IMR-90 (cell line): ENCODE results near the gene NHLRC1. TPM values are rescaled to one million over a fixed set of nuclear protein-coding genes. Genes with fewer than 3 reads are reported as not detected.

Source experiments
- ATAC-seq: fragments of 200-7000 bp; cut with Tn5 transposase; 2 replicates; pipeline ENCODE4 v1.9.1; 2020; ENCODE audit warnings: low read depth, mild to moderate bottlenecking, moderate library complexity
- Bru-seq: library from RNA; stranded (reverse); fragments of 400-500 nt; gene quantifications from one replicate; lab custom pipeline; 2021; lab: Mats Ljungman, UMichigan
- BruChase-seq, 2 experiments: library from RNA; stranded (reverse); fragments of 400-500 nt; gene quantifications; one replicate each; lab custom pipeline; 2021; lab: Mats Ljungman, UMichigan
- BruUV-seq: library from RNA; stranded (reverse); fragments of 400-500 nt; replicated peaks from 2 replicates; lab custom pipeline; 2021; lab: Mats Ljungman, UMichigan
- CTCF ChIA-PET: fragments of 300-600 bp; formaldehyde crosslinking; extraction: SDS; loops from one replicate; lab custom pipeline; 2021; ENCODE audit warnings: antibody characterized with exemption; lab: Yijun Ruan, JAX
- POLR2A ChIA-PET: fragments of 300-600 bp; sonication (Branson Sonifier 250); formaldehyde crosslinking; loops from one replicate; lab custom pipeline; 2022; ENCODE audit warnings: antibody characterized with exemption; ENCODE audit not compliant: unreplicated experiment; lab: Charles Lee
- DNase-seq: peaks from one replicate; pipeline ENCODE4 v3.0.0; 2013
- H2AFZ ChIP-seq: replicated peaks from 2 replicates; pipeline ENCODE3; 2013; ENCODE audit warnings: low read length, mild to moderate bottlenecking; ENCODE audit not compliant: poor library complexity
- H2AK5ac ChIP-seq: 2 replicates; pipeline ENCODE4 v1.6.1; 2013; ENCODE audit warnings: low read depth, low read length, inconsistent platforms
- H2AK9ac ChIP-seq: replicated peaks from 2 replicates; pipeline ENCODE3; 2013; ENCODE audit warnings: mild to moderate bottlenecking, low read depth, low read length, moderate library complexity; ENCODE audit not compliant: poor library complexity
- H2BK120ac ChIP-seq: 2 replicates; pipeline ENCODE4 v1.6.1; 2013; ENCODE audit warnings: low read depth, low read length, inconsistent platforms
- H2BK15ac ChIP-seq: 3 replicates; pipeline ENCODE4 v1.6.1; 2013; ENCODE audit warnings: low read depth, low read length, inconsistent platforms
- H2BK20ac ChIP-seq: 2 replicates; pipeline ENCODE4 v1.6.1; 2013; ENCODE audit warnings: low read depth, mild to moderate bottlenecking, inconsistent platforms, low read length, moderate library complexity
- H2BK5ac ChIP-seq: 2 replicates; pipeline ENCODE4 v1.6.1; 2013; ENCODE audit warnings: mild to moderate bottlenecking, low read depth, low read length, inconsistent platforms; ENCODE audit not compliant: poor library complexity, severe bottlenecking
- H3K14ac ChIP-seq: replicated peaks from 2 replicates; pipeline ENCODE4 v1.6.1; 2013; ENCODE audit warnings: low read depth, low read length, inconsistent platforms
- H3K18ac ChIP-seq: 2 replicates; pipeline ENCODE4 v1.6.1; 2013; ENCODE audit warnings: low read depth, low read length, control low read depth
- H3K23ac ChIP-seq: 2 replicates; pipeline ENCODE4 v1.6.1; 2013; ENCODE audit warnings: low read depth, low read length, inconsistent platforms
- H3K27ac ChIP-seq: 2 replicates; pipeline ENCODE4 v1.5.1; 2013; ENCODE audit warnings: mild to moderate bottlenecking, control low read depth, low read length; ENCODE audit not compliant: insufficient read depth
- H3K27me3 ChIP-seq: 2 replicates; pipeline ENCODE4 v1.6.1; 2013; ENCODE audit warnings: low read length; ENCODE audit not compliant: control insufficient read depth, insufficient read depth
- H3K36me3 ChIP-seq: 2 replicates; pipeline ENCODE4 v1.6.1; 2013; ENCODE audit warnings: low read length, mixed read lengths; ENCODE audit not compliant: control insufficient read depth, insufficient read depth
- H3K4ac ChIP-seq: 2 replicates; pipeline ENCODE4 v1.6.1; 2013; ENCODE audit warnings: low read depth, low read length, inconsistent platforms
- H3K4me1 ChIP-seq: 2 replicates; pipeline ENCODE4 v1.6.1; 2013; ENCODE audit warnings: low read length, mixed read lengths; ENCODE audit not compliant: control insufficient read depth, insufficient read depth
- H3K4me2 ChIP-seq: 2 replicates; pipeline ENCODE4 v1.6.1; 2013; ENCODE audit warnings: low read depth, mild to moderate bottlenecking, control low read depth, low read length, moderate library complexity
- H3K4me3 ChIP-seq: 2 replicates; pipeline ENCODE4 v1.5.1; 2013; ENCODE audit warnings: low read depth, mild to moderate bottlenecking, control low read depth, low read length, moderate library complexity; ENCODE audit not compliant: insufficient read depth
- H3K56ac ChIP-seq: 2 replicates; pipeline ENCODE4 v1.6.1; 2013; ENCODE audit warnings: low read length, inconsistent platforms; ENCODE audit not compliant: insufficient read depth; ENCODE audit errors: extremely low read depth
- H3K79me1 ChIP-seq, 2 experiments: 2 replicates each; pipeline ENCODE4 v1.6.1; 2013; ENCODE audit warnings: low read length in 2 of 2, inconsistent platforms in 1 of 2, low read depth in 1 of 2
- H3K9ac ChIP-seq: 2 replicates; pipeline ENCODE4 v1.6.1; 2013; ENCODE audit warnings: low read depth, low read length, control low read depth
- H3K9me1 ChIP-seq: 2 replicates; pipeline ENCODE4 v1.6.1; 2013; ENCODE audit warnings: low read length, inconsistent platforms; ENCODE audit not compliant: insufficient read depth
- H3K9me3 ChIP-seq: 2 replicates; pipeline ENCODE4 v1.6.1; 2013; ENCODE audit warnings: low read length; ENCODE audit not compliant: control insufficient read depth, insufficient read depth
- H4K20me1 ChIP-seq: 2 replicates; pipeline ENCODE4 v1.6.1; 2013; ENCODE audit warnings: low read length, inconsistent platforms; ENCODE audit not compliant: insufficient read depth
- H4K5ac ChIP-seq: 2 replicates; pipeline ENCODE4 v1.6.1; 2013; ENCODE audit warnings: mild to moderate bottlenecking, low read depth, low read length, control low read depth
- H4K8ac ChIP-seq, 2 experiments: 2 replicates each; pipeline ENCODE4 v1.6.1; 2013; ENCODE audit warnings: low read depth in 2 of 2, low read length in 2 of 2, control low read depth in 1 of 2, inconsistent platforms in 1 of 2
- H4K91ac ChIP-seq: 2 replicates; pipeline ENCODE4 v1.6.1; 2013; ENCODE audit warnings: low read depth, low read length, inconsistent platforms; ENCODE audit not compliant: insufficient read depth
- BHLHE40 ChIP-seq: fragments of 150-350 bp; IDR thresholded peaks from 2 replicates; pipeline ENCODE4 v1.6.1; 2016; ENCODE audit warnings: mild to moderate bottlenecking, low read depth, low read length
- CEBPB ChIP-seq: IDR thresholded peaks from 2 replicates; pipeline ENCODE4 v1.6.1; 2012; ENCODE audit warnings: low read depth, low read length, improper control_type of control experiment
- CTCF ChIP-seq: conservative IDR thresholded peaks from 2 replicates; pipeline ENCODE4 v1.5.1; 2012; ENCODE audit warnings: mild to moderate bottlenecking, low read depth, low read length, improper control_type of control experiment
- FOS ChIP-seq: fragments of 150-350 bp; IDR thresholded peaks from 2 replicates; pipeline ENCODE4 v1.6.1; 2016; ENCODE audit warnings: low read depth, low read length
- MAFK ChIP-seq: IDR thresholded peaks from 2 replicates; pipeline ENCODE4 v1.6.1; 2012; ENCODE audit warnings: low read depth, low read length, improper control_type of control experiment
- POLR2A ChIP-seq: IDR thresholded peaks from 2 replicates; pipeline ENCODE4 v1.6.1; 2012; ENCODE audit warnings: mild to moderate bottlenecking, low read depth, low read length
- RAD21 ChIP-seq: IDR thresholded peaks from 2 replicates; pipeline ENCODE4 v1.6.1; 2012; ENCODE audit warnings: low read length, improper control_type of control experiment
- RCOR1 ChIP-seq: IDR thresholded peaks from 2 replicates; pipeline ENCODE4 v1.6.1; 2012; ENCODE audit warnings: mild to moderate bottlenecking, low read length, improper control_type of control experiment; ENCODE audit not compliant: insufficient replicate concordance
- RFX5 ChIP-seq: IDR thresholded peaks from 2 replicates; pipeline ENCODE4 v1.8.0; 2012; ENCODE audit warnings: low read depth, mild to moderate bottlenecking, low read length, moderate library complexity
- USF2 ChIP-seq: fragments of 150-350 bp; IDR thresholded peaks from 2 replicates; pipeline ENCODE4 v1.6.1; 2017; ENCODE audit warnings: mild to moderate bottlenecking, antibody characterized with exemption, low read length, low read depth
- WGBS, 2 experiments: methylation state at CpG; one replicate each; pipeline versions ENCODE4 v1.1.5 to v1.1.7; 2013; ENCODE audit warnings: missing lambda C conversion rate in 2 of 2; ENCODE audit not compliant: insufficient read length in 1 of 2; ENCODE audit errors: extremely low coverage in 2 of 2; 5-methylcytosine and 5-hydroxymethylcytosine counted together
- dilution Hi-C: fragments of 300-500 bp; cut with HindIII; formaldehyde crosslinking; loops from one replicate; pipeline ENCODE4 v1.14.3; 2018; ENCODE audit warnings: low sequenced_read_pairs; ENCODE audit not compliant: unreplicated experiment
- in situ Hi-C: fragments of 300-500 bp; cut with MboI; formaldehyde crosslinking; loops from 3 replicates; pipeline ENCODE4 v1.14.3; 2019; ENCODE audit warnings: low sequenced_read_pairs, inconsistent platforms, mixed read lengths
- intact Hi-C: fragments of 100-400 bp; cut with micrococcal nuclease; formaldehyde crosslinking; loops from 2 replicates; pipeline ENCODE4 v1.10.0; 2022
- long read RNA-seq: library from polyadenylated mRNA; unstranded; transcript quantifications from one replicate; pipeline ENCODE4 v2.0.0, GENCODE V29; 2021; ENCODE audit not compliant: unreplicated experiment
- polyA plus RNA-seq, 3 experiments: library from polyadenylated mRNA; depleted of rRNA; stranded (reverse); fragments of >200 nt; gene quantifications; 2 replicates each; pipeline ENCODE4 v1.2.3, GENCODE V29; 2012; ENCODE audit warnings: low replicate concordance in 1 of 3
- total RNA-seq: library from RNA; depleted of rRNA; stranded (reverse); fragments of >200 nt; gene quantifications from 2 replicates; pipeline ENCODE4 v1.2.3, GENCODE V29; 2012; rRNA removed

The NHLRC1 gene
- total RNA-seq (0.83 and 1.1 TPM in 2 replicates), polyA plus RNA-seq (2012; rRNA removed) (1.0 and 1.1 TPM in 2 replicates), Bru-seq, nascent RNA (percentile 22 among the genes with signal in this experiment), BruChase-seq, experiment 1, labeled RNA remaining after a 6-hour chase (percentile 34 among the genes with signal in this experiment), BruChase-seq, experiment 2, labeled RNA remaining after a 2-hour chase (percentile 40 among the genes with signal in this experiment)
- polyA plus RNA-seq (2012; cell fraction: cytosol; rRNA removed), result 1.1 and 1.5 TPM in 2 replicates
- polyA plus RNA-seq (2012; cell fraction: nucleus; rRNA removed; ENCODE audit: low replicate concordance), result 0.36 and 0.78 TPM in 2 replicates
- long read RNA-seq, partial matches to known transcripts, result 0 of 3 reads
- long read RNA-seq, other reads (novel, unspliced or antisense), result 0 of 3 reads

DNA sequence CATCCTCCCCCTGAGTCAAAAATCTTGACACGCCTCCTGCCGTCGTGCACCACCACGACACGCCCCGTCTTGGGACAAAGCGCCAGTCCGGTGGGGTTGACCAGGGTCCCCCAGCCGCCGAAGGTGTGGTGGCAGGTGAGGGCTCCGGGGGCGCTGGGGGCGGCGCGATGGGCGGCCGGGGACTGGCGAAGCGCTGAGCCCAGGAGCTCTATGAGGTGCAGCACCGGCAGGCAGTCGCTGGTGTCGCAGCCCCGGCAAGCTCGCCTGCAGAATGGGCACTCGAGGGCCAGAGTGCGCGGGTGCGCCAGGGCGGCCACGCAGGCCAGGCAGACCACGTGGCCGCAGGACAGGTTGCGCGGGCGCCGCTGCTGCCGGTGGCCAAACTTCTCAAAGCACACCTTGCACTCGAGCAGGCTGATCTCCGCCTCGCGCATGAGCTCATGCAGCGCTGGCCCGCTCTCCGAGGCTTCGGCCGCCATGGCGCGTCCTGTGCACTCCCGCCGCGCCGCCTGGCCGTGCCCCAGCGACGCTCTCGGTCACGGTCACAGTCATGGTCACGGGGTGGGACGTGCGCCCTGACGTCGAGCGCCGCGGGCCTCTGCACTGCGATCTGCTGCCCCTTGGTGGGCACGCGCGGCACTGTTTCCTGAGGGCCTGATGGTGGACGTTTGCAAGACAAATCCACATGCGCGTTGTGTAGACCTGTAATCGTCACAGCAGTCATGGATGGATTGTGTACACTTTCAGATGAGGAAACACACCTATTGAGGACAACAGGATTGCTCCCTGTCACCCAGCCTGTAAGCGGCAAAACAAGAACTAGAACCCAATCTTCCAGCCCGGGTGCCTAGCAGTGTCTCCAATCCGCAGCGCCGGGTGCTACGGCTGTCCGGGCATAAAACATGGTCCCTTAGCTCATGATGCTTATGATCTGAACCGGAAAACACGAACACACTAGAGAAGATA, at the start of gene NHLRC1:
TSS of gene NHLRC1 (minus strand) at position 550 of the 966 bp plus-strand sequence. CDS start at position 479, 71 bp downstream.
- H4K8ac ChIP-seq, result peak within 1 kb of the TSS; percentile 17 to 92; a peak in 3 of 4 replicates
- peak within 1 kb of the TSS; percentile 83 for H2AK9ac ChIP-seq
- ChIA-PET POLR2A (no interaction called here), CTCF (interaction anchor here (0.6 to 2.2 kb wide), 8 partner anchors 20 to 1970 kb away, joined by 3 to 7 read pairs (median 3); no protein-coding TSS in a partner anchor)
- peak within 1 kb of the TSS; percentile 75; the same call in 1 of the 2 replicates for H2AK5ac ChIP-seq
- H3K36me3 ChIP-seq, result no peaks in the 10 kb centered on the region
- peak within 1 kb of the TSS; percentile 93 for H2BK20ac ChIP-seq
- H4K20me1 ChIP-seq, result no peaks in the 10 kb centered on the region
- DNase-seq (peak; percentile 82), ATAC-seq (peak; percentile 100)
- H2BK15ac ChIP-seq, result peak within 1 kb of the TSS; percentile 73; the same call in 2 of the 3 replicates
- H3K14ac ChIP-seq, result peak within 1 kb of the TSS; percentile 93
- H2BK120ac ChIP-seq, result peak within 1 kb of the TSS; percentile 91
- H3K27me3 ChIP-seq, result no peaks in the 10 kb centered on the region
- dilution Hi-C loops (no loop called here), intact Hi-C loops (loop anchor here (1.0 to 5.0 kb wide), 4 partner anchors 135 to 305 kb away; partner anchors contain the start of gene KIF13A), in situ Hi-C loops (loop anchor here (5.0 kb wide), 2 partner anchors 135 to 285 kb away; partner anchors contain the start of gene KIF13A)
- peak within 1 kb of the TSS; percentile 48 for H3K23ac ChIP-seq
- H3K27ac ChIP-seq, result peak within 1 kb of the TSS; percentile 27; the same call in 1 of the 2 replicates
- peaks cover 6% of the 10 kb centered on the region for H3K4me1 ChIP-seq
- BruUV-seq, result no TSS peak
- peaks cover 5 to 12% of the 10 kb centered on the region in 2 experiments; a peak in 2 of 4 replicates for H3K79me1 ChIP-seq
- H3K56ac ChIP-seq, result peak within 1 kb of the TSS; percentile 59; the same call in 1 of the 2 replicates
- H3K4me2 ChIP-seq, result peak within 1 kb of the TSS; percentile 87
- H3K18ac ChIP-seq, result peak within 1 kb of the TSS; percentile 85
- H3K4me3 ChIP-seq, result peak within 1 kb of the TSS; percentile 74
- H4K91ac ChIP-seq, result peak within 1 kb of the TSS; percentile 75
- H3K9me3 ChIP-seq, result no peaks in the 10 kb centered on the region
- peak within 1 kb of the TSS; percentile 98 for H2AFZ ChIP-seq
- no peak within 1 kb of the TSS for H2BK5ac ChIP-seq
- WGBS, 2 experiments, result 22% methylated on average over 32 of the region's 82 CpGs; no CpG with 5 or more reads in 1 of the 2 experiments
- H3K9ac ChIP-seq, result peak within 1 kb of the TSS; percentile 71
- peak within 1 kb of the TSS; percentile 96 for H4K5ac ChIP-seq
- peaks cover 4% of the 10 kb centered on the region; the same call in 1 of the 2 replicates for H3K9me1 ChIP-seq
- peak within 1 kb of the TSS; percentile 89 for H3K4ac ChIP-seq
- TF ChIP-seq POLR2A (no peak), FOS (peak; percentile 36), BHLHE40 (peak; percentile 83), RCOR1 (peak; percentile 26), RFX5 (no peak), MAFK (no peak), CEBPB (no peak), USF2 (peak; percentile 90), CTCF (peak; percentile 93), RAD21 (peak; percentile 93)
